T-helper 1 cell treated with Interleukin-12 subunit alpha and Interleukin-12 subunit beta and Interleukin-4 antibody, amounts not matched to agents 30 μg/mL and 1 μg/mL, for 36 hours (primary cell): ENCODE measurements around the gene C16orf92.

Experiments used
- H3K27ac Mint-ChIP-seq: one replicate; pipeline ENCODE4 v1.8.0; 2021; ENCODE audit warnings: mild to moderate bottlenecking, mixed read lengths
- H3K27me3 Mint-ChIP-seq: one replicate; pipeline ENCODE4 v1.8.0; 2021; ENCODE audit warnings: low read depth, mixed read lengths
- H3K36me3 Mint-ChIP-seq: one replicate; pipeline ENCODE4 v1.8.0; 2021; ENCODE audit warnings: low read depth, mixed read lengths
- H3K4me1 Mint-ChIP-seq: one replicate; pipeline ENCODE4 v1.8.0; 2021; ENCODE audit warnings: low read depth, mixed read lengths
- H3K4me3 Mint-ChIP-seq: one replicate; pipeline ENCODE4 v1.8.0; 2021; ENCODE audit warnings: mild to moderate bottlenecking, moderate library complexity, mixed read lengths
- H3K9me3 Mint-ChIP-seq: one replicate; pipeline ENCODE4 v1.8.0; 2021; ENCODE audit warnings: mixed read lengths

C16orf92 gene

DNA sequence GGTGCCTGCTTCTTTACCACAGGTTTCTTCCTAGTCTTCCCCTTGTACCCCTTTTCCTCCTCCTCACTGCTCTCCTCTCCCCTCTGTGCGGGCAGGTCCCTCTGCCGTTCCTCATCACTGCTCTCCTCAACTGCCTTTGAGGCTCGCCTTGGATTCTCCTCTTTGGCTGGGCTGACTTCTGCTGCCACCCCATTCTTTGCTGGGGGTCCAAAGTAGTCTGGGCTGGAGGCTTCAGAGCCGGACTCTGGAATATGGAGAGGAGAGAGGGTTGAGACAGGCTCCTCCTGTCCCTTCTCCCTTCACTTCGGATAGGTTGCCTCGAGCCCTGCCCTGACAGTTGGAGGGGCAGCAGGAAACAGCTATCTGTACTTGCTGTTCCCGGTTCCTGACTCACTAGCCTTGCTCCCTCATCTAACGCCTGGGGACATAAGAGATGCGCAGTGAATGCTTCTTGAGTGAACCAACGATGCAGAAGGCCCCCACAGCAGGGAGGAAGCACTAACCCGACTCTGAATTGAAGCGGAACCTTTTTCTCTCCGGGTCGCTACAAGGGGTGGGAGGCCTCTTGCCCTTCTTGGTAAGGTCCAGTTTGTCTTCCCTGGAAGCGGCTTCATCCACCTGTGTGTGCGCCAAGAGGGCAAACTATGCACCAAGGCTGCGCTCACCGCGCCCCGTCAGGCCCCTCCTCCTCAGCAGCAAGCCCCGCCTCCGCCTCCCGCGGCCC, 28.2 kb upstream of the C16orf92 start:
- H3K9me3 Mint-ChIP-seq = no peaks in the 10 kb centered on the region
- peaks cover 28% of the 10 kb centered on the region for H3K4me1 Mint-ChIP-seq
- H3K27ac Mint-ChIP-seq = peak overlapping the region; percentile 98
- peaks cover 30% of the 10 kb centered on the region for H3K36me3 Mint-ChIP-seq
- peak overlapping the region; percentile 99 for H3K4me3 Mint-ChIP-seq
- no peaks in the 10 kb centered on the region for H3K27me3 Mint-ChIP-seq

- Mint-ChIP-seq H3K36me3 (peaks cover 30% of the 10 kb centered on the region), H3K4me1 (peaks cover 29% of the 10 kb centered on the region), H3K9me3 (no peaks in the 10 kb centered on the region)
Measured at GRCh38 chr16:29995324-29995910, 27.6 kb upstream of the C16orf92 start, which contains the start of gene HIRIP3. HIRIP3 (minus strand) TSS chr16:29995617; CDS start chr16:29995605, 12 bp downstream.

GRCh38 chr16:29995911-29996765, 26.9 kb upstream of the C16orf92 start, which contains the start of gene INO80E:
INO80E (plus strand) TSS chr16:29996241; CDS start chr16:29996311, 70 bp downstream.
- Mint-ChIP-seq H3K4me1 (peaks cover 29% of the 10 kb centered on the region), H3K36me3 (peaks cover 30% of the 10 kb centered on the region), H3K27me3 (no peaks in the 10 kb centered on the region)

More at GRCh38 chr16:29995324-29995910, 27.6 kb upstream of the C16orf92 start, which contains the start of gene HIRIP3:
- H3K27ac Mint-ChIP-seq = peak within 1 kb of the TSS; percentile 98
- peak within 1 kb of the TSS; percentile 99 for H3K4me3 Mint-ChIP-seq
- H3K27me3 Mint-ChIP-seq = no peaks in the 10 kb centered on the region

DNA sequence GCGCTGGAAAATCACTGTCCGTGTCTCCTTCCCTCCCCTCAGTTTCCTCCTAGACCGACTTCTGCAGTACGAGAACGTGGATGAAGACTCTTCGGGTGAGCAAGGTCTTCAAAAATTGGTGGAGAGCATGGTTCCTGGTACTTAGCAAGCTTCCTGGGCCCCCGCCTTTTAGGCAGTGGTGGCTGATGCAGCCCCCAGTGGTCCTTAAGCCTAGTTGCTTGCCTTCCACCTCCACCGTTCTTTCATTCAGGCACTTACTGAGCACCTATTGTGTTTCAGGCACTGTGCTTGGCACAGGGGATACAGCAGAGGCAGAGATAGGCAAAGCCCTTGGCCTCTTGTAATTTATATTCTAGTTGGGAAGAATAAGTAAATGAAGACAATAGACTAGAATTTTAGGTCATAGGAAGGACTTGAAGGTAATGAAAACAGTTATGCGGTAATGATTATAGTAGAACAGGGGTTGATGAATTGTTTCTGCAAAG, 26.2 kb upstream of the C16orf92 start:
- Mint-ChIP-seq H3K4me3 (peak overlapping the region; percentile 99), H3K27me3 (no peaks in the 10 kb centered on the region), H3K36me3 (peaks cover 26% of the 10 kb centered on the region), H3K4me1 (peaks cover 29% of the 10 kb centered on the region), H3K27ac (peak overlapping the region; percentile 98), H3K9me3 (no peaks in the 10 kb centered on the region)

More at GRCh38 chr16:29995911-29996765, 26.9 kb upstream of the C16orf92 start, which contains the start of gene INO80E:
- H3K4me3 Mint-ChIP-seq = peak within 1 kb of the TSS; percentile 99
- H3K27ac Mint-ChIP-seq = peak within 1 kb of the TSS; percentile 98
- H3K9me3 Mint-ChIP-seq = no peaks in the 10 kb centered on the region

DNA sequence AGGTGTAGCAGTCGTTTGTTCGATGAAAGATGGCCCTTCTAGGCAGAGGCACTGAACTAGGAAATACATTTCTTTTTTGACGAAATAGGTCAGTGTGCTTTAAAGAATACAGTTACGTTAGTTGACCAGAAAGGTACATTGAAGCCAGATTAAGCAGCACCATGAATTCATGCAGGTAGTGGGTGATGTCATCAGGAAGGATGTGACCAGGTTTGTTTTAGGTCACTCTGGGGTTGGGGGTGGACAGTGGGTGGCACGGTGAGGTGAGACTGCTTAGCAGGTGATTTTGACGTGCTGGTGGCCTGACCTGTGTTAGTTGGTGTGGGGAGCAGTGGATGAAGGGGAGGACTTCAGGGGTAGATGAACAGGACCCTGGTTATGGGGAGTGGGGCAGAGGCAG, 23.4 kb upstream of the C16orf92 start:
- peaks cover 20% of the 10 kb centered on the region for H3K4me1 Mint-ChIP-seq
- H3K27ac Mint-ChIP-seq = no peak overlapping the region
- no peaks in the 10 kb centered on the region for H3K27me3 Mint-ChIP-seq
- no peaks in the 10 kb centered on the region for H3K9me3 Mint-ChIP-seq
- peaks cover 26% of the 10 kb centered on the region for H3K36me3 Mint-ChIP-seq
- H3K4me3 Mint-ChIP-seq = no peak overlapping the region

DNA sequence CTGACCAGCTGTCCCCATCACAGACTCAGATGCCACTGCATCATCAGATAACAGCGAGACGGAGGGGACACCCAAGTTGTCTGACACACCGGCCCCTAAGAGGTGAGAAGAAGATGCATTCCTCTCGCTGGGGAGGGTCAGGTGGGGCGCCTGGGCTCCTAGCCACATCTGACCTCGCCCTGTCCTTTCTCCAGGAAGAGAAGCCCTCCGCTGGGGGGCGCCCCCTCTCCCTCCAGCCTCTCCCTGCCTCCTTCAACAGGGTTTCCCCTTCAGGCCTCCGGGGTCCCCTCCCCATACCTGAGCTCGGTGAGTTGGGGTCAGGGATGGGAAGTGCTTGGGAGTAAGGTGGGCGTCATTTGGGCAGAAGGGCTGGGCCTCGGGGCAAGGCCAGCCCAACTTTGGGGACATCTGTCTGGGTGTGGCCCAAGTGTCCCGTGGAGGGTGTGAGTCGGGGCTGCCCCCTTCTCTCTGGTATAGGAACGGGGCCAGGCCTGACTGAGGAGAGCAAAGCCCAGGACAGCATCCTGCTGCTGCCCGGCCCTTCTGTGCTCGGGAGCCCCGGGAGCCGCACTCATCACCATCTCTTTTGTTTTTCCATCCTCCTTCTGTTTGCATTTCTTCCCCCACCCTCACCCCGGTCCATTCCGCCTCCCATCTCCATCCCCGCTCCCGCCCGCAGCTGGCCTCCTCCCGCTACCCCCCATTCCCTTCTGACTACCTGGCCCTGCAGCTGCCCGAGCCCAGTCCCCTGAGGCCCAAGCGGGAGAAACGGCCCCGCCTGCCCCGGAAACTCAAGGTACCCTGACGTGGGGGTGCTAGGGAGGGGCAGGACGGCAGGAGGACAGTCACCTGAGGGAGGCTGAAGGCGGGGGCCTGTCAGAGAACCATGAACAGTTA, 22.0 kb upstream of the C16orf92 start:
- Mint-ChIP-seq H3K27ac (no peak overlapping the region), H3K27me3 (no peaks in the 10 kb centered on the region), H3K9me3 (no peaks in the 10 kb centered on the region), H3K4me1 (peaks cover 16% of the 10 kb centered on the region), H3K36me3 (peaks cover 26% of the 10 kb centered on the region), H3K4me3 (no peak overlapping the region)

- Mint-ChIP-seq H3K4me1 (peaks cover 11% of the 10 kb centered on the region), H3K36me3 (peaks cover 19% of the 10 kb centered on the region), H3K27ac (peak overlapping the region; percentile 13), H3K27me3 (no peaks in the 10 kb centered on the region), H3K9me3 (no peaks in the 10 kb centered on the region), H3K4me3 (no peak overlapping the region)
Measured at GRCh38 chr16:30002614-30003346, 20.2 kb upstream of the C16orf92 start.

GRCh38 chr16:30003670-30004423, 19.2 kb upstream of the C16orf92 start:
- Mint-ChIP-seq H3K4me3 (no peak overlapping the region), H3K27ac (no peak overlapping the region), H3K36me3 (peaks cover 19% of the 10 kb centered on the region), H3K9me3 (no peaks in the 10 kb centered on the region), H3K27me3 (peaks cover 3% of the 10 kb centered on the region), H3K4me1 (peaks cover 6% of the 10 kb centered on the region)

DNA sequence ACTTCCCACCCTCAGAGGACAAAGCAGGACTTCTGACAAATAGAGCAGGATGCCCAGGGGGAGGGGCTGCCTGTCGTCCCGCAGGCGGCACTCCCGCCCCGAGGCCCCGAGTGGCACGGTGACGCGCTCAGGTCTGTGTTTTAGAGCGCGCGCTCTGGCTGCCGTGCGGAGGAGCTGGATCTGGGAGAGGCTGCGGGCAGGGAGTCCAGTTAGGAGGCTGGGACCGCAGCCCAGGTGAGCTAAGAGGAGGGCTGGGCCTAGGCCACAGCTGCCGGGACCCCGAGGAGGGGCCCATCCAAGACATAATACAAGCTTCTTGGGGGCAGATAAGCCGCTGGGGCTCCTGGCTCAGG, 18.6 kb upstream of the C16orf92 start:
- Mint-ChIP-seq H3K4me1 (peaks cover 4% of the 10 kb centered on the region), H3K9me3 (no peaks in the 10 kb centered on the region), H3K27ac (no peak overlapping the region), H3K36me3 (peaks cover 13% of the 10 kb centered on the region), H3K4me3 (no peak overlapping the region), H3K27me3 (peaks cover 8% of the 10 kb centered on the region)

- Mint-ChIP-seq H3K27me3 (peaks cover 11% of the 10 kb centered on the region), H3K4me1 (no peaks in the 10 kb centered on the region), H3K27ac (no peak overlapping the region), H3K4me3 (no peak overlapping the region), H3K9me3 (no peaks in the 10 kb centered on the region), H3K36me3 (peaks cover 13% of the 10 kb centered on the region)
Measured at GRCh38 chr16:30004811-30005242, 18.2 kb upstream of the C16orf92 start.

- Mint-ChIP-seq H3K27me3 (peaks cover 17% of the 10 kb centered on the region), H3K4me1 (no peaks in the 10 kb centered on the region), H3K36me3 (peaks cover 13% of the 10 kb centered on the region), H3K4me3 (no peak overlapping the region), H3K27ac (no peak overlapping the region), H3K9me3 (no peaks in the 10 kb centered on the region)
Measured at GRCh38 chr16:30005341-30006094, 17.5 kb upstream of the C16orf92 start.

GRCh38 chr16:30006095-30006473, 16.9 kb upstream of the C16orf92 start:
- no peak overlapping the region for H3K27ac Mint-ChIP-seq
- H3K27me3 Mint-ChIP-seq = peaks cover 18% of the 10 kb centered on the region
- no peaks in the 10 kb centered on the region for H3K4me1 Mint-ChIP-seq
- peaks cover 13% of the 10 kb centered on the region for H3K36me3 Mint-ChIP-seq
- H3K9me3 Mint-ChIP-seq = no peaks in the 10 kb centered on the region
- no peak overlapping the region for H3K4me3 Mint-ChIP-seq
